NB4 (cell line): Measurements from ENCODE around the gene VMO1.

Experiments
- DNase-seq: peaks from one replicate; pipeline ENCODE4 v3.0.0; 2010; ENCODE audit warnings: low read depth
- H3K4me3 ChIP-seq: one replicate; pipeline ENCODE4 v1.5.1; 2011; ENCODE audit warnings: mild to moderate bottlenecking, low read depth, low read length, moderate library complexity
- MAX ChIP-seq: IDR thresholded peaks from 2 replicates; pipeline ENCODE4 v1.6.1; 2011; ENCODE audit warnings: low read depth, low read length
- MYC ChIP-seq: IDR thresholded peaks from 2 replicates; pipeline ENCODE4 v1.6.1; 2011; ENCODE audit warnings: low read depth, low read length
- POLR2A ChIP-seq: IDR thresholded peaks from 2 replicates; pipeline ENCODE4 v1.6.1; 2011; ENCODE audit warnings: mild to moderate bottlenecking; ENCODE audit not compliant: insufficient read length; ENCODE audit errors: extremely low read depth
- TF ChIP-seq, protein P1 (sequence below): IDR thresholded peaks from one replicate; pipeline ENCODE4 v1.5.1; 2012; ENCODE audit warnings: low read depth, low read length

Gene VMO1

DNA sequence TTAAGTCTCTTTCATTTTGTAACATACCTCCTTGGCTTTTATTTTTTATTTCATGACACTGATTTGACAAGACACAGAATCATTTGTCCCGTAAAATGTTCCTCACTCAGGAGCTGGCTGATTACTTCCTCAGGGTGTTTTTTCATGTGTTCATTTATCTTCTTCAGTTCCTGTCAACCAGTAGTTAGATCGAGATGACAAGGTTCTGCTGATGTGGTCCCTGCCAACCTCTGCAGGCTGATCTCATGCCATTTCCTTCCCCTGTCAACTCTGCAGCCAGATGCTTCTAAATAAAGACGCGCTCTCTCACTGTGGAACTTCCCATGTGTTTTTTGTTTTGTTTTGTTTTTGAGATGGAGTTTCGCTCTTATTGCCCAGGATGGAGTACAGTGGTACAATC is 38.3 kb downstream of the VMO1 start:
- TF ChIP-seq POLR2A (no peak), MAX (no peak), MYC (no peak)
- TF ChIP-seq, protein P1, sequence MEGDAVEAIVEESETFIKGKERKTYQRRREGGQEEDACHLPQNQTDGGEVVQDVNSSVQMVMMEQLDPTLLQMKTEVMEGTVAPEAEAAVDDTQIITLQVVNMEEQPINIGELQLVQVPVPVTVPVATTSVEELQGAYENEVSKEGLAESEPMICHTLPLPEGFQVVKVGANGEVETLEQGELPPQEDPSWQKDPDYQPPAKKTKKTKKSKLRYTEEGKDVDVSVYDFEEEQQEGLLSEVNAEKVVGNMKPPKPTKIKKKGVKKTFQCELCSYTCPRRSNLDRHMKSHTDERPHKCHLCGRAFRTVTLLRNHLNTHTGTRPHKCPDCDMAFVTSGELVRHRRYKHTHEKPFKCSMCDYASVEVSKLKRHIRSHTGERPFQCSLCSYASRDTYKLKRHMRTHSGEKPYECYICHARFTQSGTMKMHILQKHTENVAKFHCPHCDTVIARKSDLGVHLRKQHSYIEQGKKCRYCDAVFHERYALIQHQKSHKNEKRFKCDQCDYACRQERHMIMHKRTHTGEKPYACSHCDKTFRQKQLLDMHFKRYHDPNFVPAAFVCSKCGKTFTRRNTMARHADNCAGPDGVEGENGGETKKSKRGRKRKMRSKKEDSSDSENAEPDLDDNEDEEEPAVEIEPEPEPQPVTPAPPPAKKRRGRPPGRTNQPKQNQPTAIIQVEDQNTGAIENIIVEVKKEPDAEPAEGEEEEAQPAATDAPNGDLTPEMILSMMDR, result no peak
- no peak for DNase-seq
- no peak overlapping the region for H3K4me3 ChIP-seq

- no peak for DNase-seq
- TF ChIP-seq MYC, result no peak
- TF ChIP-seq MAX, result no peak
- no peak for TF ChIP-seq POLR2A
- TF ChIP-seq, protein P1, result no peak
- H3K4me3 ChIP-seq, result no peak overlapping the region
Measured at GRCh38 chr17:4744999-4745969, 40.9 kb downstream of the VMO1 start.

GRCh38 chr17:4743898-4744297 is 42.3 kb downstream of the VMO1 start:
- no peak overlapping the region for H3K4me3 ChIP-seq
- TF ChIP-seq MYC (no peak), POLR2A (no peak), MAX (no peak)
- TF ChIP-seq, protein P1, result no peak
- no peak for DNase-seq

- no peak for TF ChIP-seq MAX
- no peak for TF ChIP-seq MYC
- no peak for TF ChIP-seq POLR2A
- TF ChIP-seq, protein P1, result no peak
Measured at GRCh38 chr17:4743216-4743615, 42.9 kb downstream of the VMO1 start.

GRCh38 chr17:4742629-4743028 is 43.5 kb downstream of the VMO1 start:
- no peak overlapping the region for H3K4me3 ChIP-seq
- TF ChIP-seq POLR2A (no peak), MYC (no peak), MAX (no peak)
- TF ChIP-seq, protein P1, result no peak
- DNase-seq, result no peak

More at GRCh38 chr17:4743216-4743615, 42.9 kb downstream of the VMO1 start:
- DNase-seq, result no peak
- no peak overlapping the region for H3K4me3 ChIP-seq
